Upper lobe of left lung (tissue), 4 donors: ENCODE measurements around the gene SLC2A4RG.

Experiments
- CTCF ChIP-seq, 6 experiments: fragments of 450-650 bp in 4 of 6; fragments of 200-600 bp in 2 of 6; sonication (generic) in 2 of 6; IDR thresholded peaks; one replicate each; pipeline ENCODE4 v1.5.1; 2016 to 2019; ENCODE audit warnings: antibody characterized with exemption in 6 of 6
- EP300 ChIP-seq, 4 donors: sonication (generic); formaldehyde crosslinking; IDR thresholded peaks; one replicate each; pipeline ENCODE4 v1.5.1; 2017; ENCODE audit warnings: antibody characterized with exemption in 4 of 4, control low read depth in 2 of 4
- POLR2A ChIP-seq, 4 donors: fragments of 450-650 bp; IDR thresholded peaks; one replicate each; pipeline ENCODE4 v1.5.1; 2016 to 2017; ENCODE audit warnings: antibody characterized with exemption in 4 of 4, mild to moderate bottlenecking in 2 of 4
- POLR2AphosphoS5 ChIP-seq, 2 donors: sonication (generic); formaldehyde crosslinking; IDR thresholded peaks; one replicate each; pipeline ENCODE4 v1.5.1; 2017; ENCODE audit warnings: antibody characterized with exemption in 2 of 2

DNA sequence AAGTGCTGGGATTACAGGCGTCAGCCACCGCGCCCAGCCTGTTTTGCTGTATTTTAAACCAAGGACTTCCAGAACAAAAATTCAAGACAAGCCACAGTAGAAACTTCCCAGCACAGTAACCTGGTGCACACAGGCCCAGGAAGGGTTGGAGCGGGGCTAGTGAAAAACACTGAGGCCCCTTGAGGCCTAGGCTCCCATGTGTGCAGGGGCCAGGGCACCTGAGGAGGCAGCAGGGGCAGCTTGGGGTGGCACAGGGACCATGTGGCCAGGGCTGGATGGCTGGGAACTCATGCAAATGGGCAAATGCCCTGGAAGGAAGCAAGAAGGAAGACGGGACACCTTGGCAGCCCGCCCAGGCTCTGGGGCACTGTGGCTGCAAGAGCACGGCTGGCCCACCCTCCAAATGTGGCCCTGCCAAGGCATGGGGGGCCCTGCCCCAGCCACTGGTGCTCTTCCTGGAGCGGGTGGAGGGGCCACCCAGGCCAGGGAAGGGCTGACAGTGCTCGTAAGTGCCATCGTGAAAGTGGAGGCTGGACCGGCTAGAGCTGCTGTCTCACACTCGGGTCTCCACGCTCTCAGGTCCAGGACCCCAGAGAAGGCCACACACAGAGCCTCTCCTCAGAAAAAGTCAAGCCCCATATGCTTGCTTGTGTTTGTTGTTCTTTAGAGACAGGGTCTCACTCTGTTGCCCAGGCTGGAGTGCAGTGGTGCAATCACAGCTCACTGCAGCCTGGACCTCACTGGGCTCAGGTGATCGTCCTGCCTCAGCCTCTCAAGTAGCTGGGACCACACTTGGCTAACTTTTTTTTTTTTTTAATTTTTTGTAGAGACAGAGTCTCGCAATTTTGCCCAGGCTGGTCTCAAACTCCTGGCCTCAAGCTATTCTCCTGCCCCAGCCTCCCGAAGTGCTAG, 10.3 kb downstream of the SLC2A4RG start:
- TF ChIP-seq POLR2AphosphoS5 (IDR thresholded peaks at IDR 0.05) (no peak), CTCF (IDR thresholded peaks at IDR 0.05) (no peak), EP300 (IDR thresholded peaks at IDR 0.05) (no peak), POLR2A (IDR thresholded peaks at IDR 0.05) (no peak)
